T-cell (primary cell): ENCODE measurements around the gene TTC13. TPM values are rescaled to one million over a fixed set of nuclear protein-coding genes. Genes with fewer than 3 reads are reported as not detected.

Experiments
- ATAC-seq, 4 experiments: fragments of 200-7000 bp in 3 of 4; fragments of 150-1000 bp in 1 of 4; cut with Tn5 transposase; replicated peaks in 1 of 4; 1 replicate in 3 of 4; 2 replicates in 1 of 4; pipeline ENCODE4 v1.10.0; 2021; ENCODE audit warnings: moderate library complexity in 3 of 4, mild to moderate bottlenecking in 2 of 4, moderate number of reproducible peaks in 1 of 4
- CTCF ChIA-PET, 2 donors: fragments of 300-600 bp; sonication (Branson Sonifier 250); formaldehyde crosslinking; loops; one replicate each; lab custom pipeline; 2022; ENCODE audit warnings: antibody characterized with exemption in 2 of 2; lab: Charles Lee
- POLR2A ChIA-PET, 2 donors: fragments of 300-600 bp; sonication (Branson Sonifier 250); formaldehyde crosslinking; loops; one replicate each; lab custom pipeline; 2022; ENCODE audit warnings: antibody characterized with exemption in 2 of 2; lab: Charles Lee
- DNase-seq, 35 experiments: peaks; one replicate each; pipeline versions ENCODE4 v3.0.0 to v3.0.0-alpha.2; 2013 to 2023
- H3K27ac ChIP-seq: one replicate; pipeline ENCODE4 v1.5.1; 2013; ENCODE audit warnings: low read length
- H3K27me3 ChIP-seq, 2 experiments: replicated peaks in 1 of 2; 1 replicate in 1 of 2; 2 replicates in 1 of 2; pipeline versions ENCODE4 v1.6.1 to v1.7.0; 2013; ENCODE audit warnings: low read length in 1 of 2, mixed read lengths in 1 of 2; ENCODE audit not compliant: control insufficient read depth in 2 of 2, insufficient read depth in 2 of 2; ENCODE audit errors: extremely low read depth in 1 of 2
- H3K36me3 ChIP-seq, 2 donors: 1 replicate in 1 of 2; 2 replicates in 1 of 2; pipeline versions ENCODE4 v1.6.1 to v1.7.0; 2013; ENCODE audit warnings: low read length in 1 of 2; ENCODE audit not compliant: control insufficient read depth in 2 of 2, insufficient read depth in 1 of 2; ENCODE audit errors: extremely low read depth in 1 of 2
- H3K4me1 ChIP-seq, 2 experiments: 1 replicate in 1 of 2; 2 replicates in 1 of 2; pipeline versions ENCODE4 v1.6.1 to v1.7.0; 2013; ENCODE audit warnings: low read length in 2 of 2, mixed read lengths in 1 of 2; ENCODE audit not compliant: insufficient read depth in 2 of 2, control insufficient read depth in 1 of 2; ENCODE audit errors: extremely low read depth in 1 of 2
- H3K4me3 ChIP-seq, 2 donors: 1 replicate in 1 of 2; 2 replicates in 1 of 2; pipeline versions ENCODE4 v1.5.1 to v1.7.0; 2013; ENCODE audit warnings: mild to moderate bottlenecking in 2 of 2, low read length in 1 of 2, moderate library complexity in 1 of 2; ENCODE audit not compliant: control insufficient read depth in 1 of 2; ENCODE audit errors: extremely low read depth in 1 of 2
- H3K9me3 ChIP-seq: 2 replicates; pipeline ENCODE4 v1.7.0; 2013
- H3K27ac Mint-ChIP-seq, 2 donors: one replicate each; pipeline ENCODE4 v1.8.0; 2020 to 2021; ENCODE audit warnings: mild to moderate bottlenecking in 2 of 2, mixed read lengths in 2 of 2
- H3K27me3 Mint-ChIP-seq, 2 donors: one replicate each; pipeline ENCODE4 v1.8.0; 2021 to 2022; ENCODE audit warnings: mixed read lengths in 2 of 2
- H3K36me3 Mint-ChIP-seq: one replicate; pipeline ENCODE4 v1.8.0; 2021; ENCODE audit warnings: mixed read lengths
- H3K4me1 Mint-ChIP-seq, 3 donors: one replicate each; pipeline ENCODE4 v1.8.0; 2020 to 2022; ENCODE audit warnings: mixed read lengths in 3 of 3, mild to moderate bottlenecking in 1 of 3
- H3K4me3 Mint-ChIP-seq, 3 donors: one replicate each; pipeline ENCODE4 v1.8.0; 2020 to 2022; ENCODE audit warnings: mild to moderate bottlenecking in 3 of 3, mixed read lengths in 3 of 3, moderate library complexity in 3 of 3
- H3K9me3 Mint-ChIP-seq, 3 donors: one replicate each; pipeline ENCODE4 v1.8.0; 2020 to 2022; ENCODE audit warnings: mixed read lengths in 3 of 3
- WGBS: methylation state at CpG from one replicate; pipeline ENCODE4 v1.1.5; 2013; ENCODE audit warnings: missing lambda C conversion rate; ENCODE audit not compliant: insufficient coverage; 5-methylcytosine and 5-hydroxymethylcytosine counted together
- total RNA-seq, 35 experiments: library from RNA in 6 of 35; stranded (reverse) in 6 of 35; fragments of 120-200 nt in 1 of 35; gene quantifications; one replicate each; pipeline versions ENCODE4 v1.2.1 to v1.2.4 and lab custom pipeline; 2013 to 2026

Gene TTC13
- total RNA-seq, 5 donors from 2014 or later (not counting 1 experiment from before 2014, with no cell fraction given) = 39.7 to 44.9 (median 42.2) TPM

DNA sequence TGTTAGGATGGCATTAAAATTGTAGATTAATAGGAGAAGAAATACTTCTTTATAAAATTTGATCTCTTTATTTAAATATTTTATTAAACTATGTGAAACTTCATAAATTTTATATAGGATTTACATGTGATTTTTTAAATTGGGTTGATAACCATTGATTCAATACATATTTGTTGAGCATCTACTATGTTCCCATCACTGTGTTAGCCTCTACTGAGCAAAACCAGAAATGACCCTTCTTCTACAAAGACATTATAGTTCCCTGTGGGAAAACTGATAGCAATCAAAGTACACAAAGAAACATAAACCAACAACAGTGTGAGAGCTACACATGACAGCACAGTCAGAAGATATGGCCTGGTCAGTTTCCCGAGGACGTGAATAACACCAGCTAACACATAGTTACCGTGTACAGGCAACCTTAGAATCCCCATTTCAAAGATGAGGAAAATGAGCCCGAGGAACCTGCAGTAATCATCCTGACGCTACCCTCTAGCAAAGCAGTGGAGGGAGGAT, 12.2 kb downstream of the TTC13 start:
- peaks cover 0 to 8% of the 10 kb centered on the region in 2 experiments for H3K4me1 ChIP-seq
- 100% methylated on average over 1 of the region's 5 CpGs for WGBS
- ATAC-seq = no peak
- H3K27ac ChIP-seq = no peak overlapping the region
- DNase-seq = no peak
- no peaks in the 10 kb centered on the region for H3K27me3 ChIP-seq
- CTCF ChIA-PET = no interaction called here
- Mint-ChIP-seq H3K4me3 (no peak overlapping the region), H3K9me3 (no peaks in the 10 kb centered on the region), H3K36me3 (peaks cover 4% of the 10 kb centered on the region), H3K4me1 (peaks cover 54 to 60% (median 56%) of the 10 kb centered on the region in 3 donors), H3K27ac (no peak overlapping the region), H3K27me3 (no peaks in the 10 kb centered on the region)
- peaks cover 0 to 2% of the 10 kb centered on the region in 2 donors for H3K36me3 ChIP-seq
- POLR2A ChIA-PET = no interaction called here
- H3K4me3 ChIP-seq = no peak overlapping the region
- H3K9me3 ChIP-seq = no peaks in the 10 kb centered on the region

DNA sequence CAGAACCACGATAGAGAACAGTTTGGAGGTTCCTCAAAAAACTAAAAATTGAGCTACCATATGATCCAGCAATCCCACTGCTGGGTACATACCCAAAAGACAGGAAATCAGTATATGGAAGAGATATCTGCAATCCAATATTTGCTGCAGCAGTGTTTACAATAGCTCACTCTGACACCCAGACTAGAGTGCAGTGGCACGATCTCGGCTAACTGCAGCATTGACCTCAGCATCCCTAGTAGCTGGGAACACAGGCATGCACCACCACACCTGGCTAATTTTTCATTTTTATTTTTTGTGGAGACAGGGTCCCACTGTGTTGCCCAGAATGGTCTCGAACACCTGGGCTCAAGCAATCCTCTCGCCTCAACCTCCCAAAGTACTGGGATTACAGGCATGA, 13.1 kb downstream of the TTC13 start:
- H3K36me3 ChIP-seq = peaks cover 0 to 2% of the 10 kb centered on the region in 2 donors
- DNase-seq (no peak), ATAC-seq (no peak)
- no peaks in the 10 kb centered on the region for H3K27me3 ChIP-seq
- Mint-ChIP-seq H3K36me3 (peaks cover 12% of the 10 kb centered on the region), H3K4me3 (no peak overlapping the region), H3K4me1 (peaks cover 53 to 65% (median 59%) of the 10 kb centered on the region in 3 donors), H3K27ac (no peak overlapping the region), H3K9me3 (no peaks in the 10 kb centered on the region), H3K27me3 (no peaks in the 10 kb centered on the region)
- no peak overlapping the region for H3K27ac ChIP-seq
- H3K9me3 ChIP-seq = no peaks in the 10 kb centered on the region
- POLR2A ChIA-PET = no interaction called here
- CTCF ChIA-PET = no interaction called here
- peaks cover 0 to 5% of the 10 kb centered on the region in 2 experiments for H3K4me1 ChIP-seq
- no peak overlapping the region for H3K4me3 ChIP-seq
- WGBS = 92% methylated on average over 2 of the region's 5 CpGs

DNA sequence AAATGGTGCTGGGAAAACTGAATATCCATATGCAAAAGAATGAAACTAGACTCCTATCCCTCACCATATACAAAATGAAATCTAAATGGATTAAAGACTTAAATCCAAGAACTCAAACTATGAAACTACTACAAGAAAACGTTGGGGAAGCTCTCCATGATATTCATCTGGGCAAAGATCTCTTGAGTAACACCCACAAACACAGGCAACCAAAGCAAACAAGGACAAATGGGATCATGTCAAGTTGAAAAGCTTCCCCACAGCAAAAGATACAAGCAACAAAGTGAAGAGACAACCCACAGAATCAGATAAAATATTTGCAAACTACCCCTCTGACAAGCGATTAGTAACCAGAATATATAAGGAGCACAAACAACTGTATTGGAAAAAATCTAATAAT, 13.8 kb downstream of the TTC13 start:
- Histone ChIP-seq H3K4me3 (no peak overlapping the region), H3K4me1 (no peaks in the 10 kb centered on the region), H3K36me3 (peaks cover 0 to 4% of the 10 kb centered on the region in 2 donors), H3K27ac (no peak overlapping the region), H3K9me3 (no peaks in the 10 kb centered on the region), H3K27me3 (no peaks in the 10 kb centered on the region)
- Mint-ChIP-seq H3K27me3 (no peaks in the 10 kb centered on the region), H3K4me1 (peaks cover 47 to 61% (median 57%) of the 10 kb centered on the region in 3 donors), H3K27ac (no peak overlapping the region), H3K4me3 (no peak overlapping the region), H3K9me3 (no peaks in the 10 kb centered on the region), H3K36me3 (peaks cover 16% of the 10 kb centered on the region)
- 38% methylated on average over 1 of the region's 2 CpGs for WGBS
- POLR2A ChIA-PET = no interaction called here
- CTCF ChIA-PET = no interaction called here
- DNase-seq (no peak), ATAC-seq (no peak)

DNA sequence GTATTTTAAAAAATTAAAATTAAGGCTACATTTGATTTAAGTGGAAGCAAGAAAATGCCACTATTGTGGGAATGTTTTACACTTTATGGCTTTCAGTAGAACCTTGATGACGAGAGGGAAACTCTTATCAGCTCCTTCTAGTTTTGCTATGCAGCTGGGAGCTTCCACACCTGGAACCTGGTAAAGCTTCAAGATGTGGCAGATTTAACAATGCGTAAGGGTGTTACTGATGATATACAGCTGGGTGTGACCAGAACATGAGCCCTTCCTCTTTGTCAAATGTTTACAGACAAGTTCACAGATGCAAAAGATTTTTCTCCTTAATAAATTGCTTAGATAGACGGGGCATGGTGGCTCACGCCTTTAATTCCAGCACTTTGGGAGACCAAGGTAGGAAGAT, 20.3 kb downstream of the TTC13 start:
- POLR2A ChIA-PET = interaction anchor here in 1 of 2 donors (0.6 to 0.8 kb wide), 2 partner anchors 21 to 740 kb away, joined by 3 to 4 read pairs; no protein-coding TSS in a partner anchor
- CTCF ChIA-PET = interaction anchor here (0.7 kb wide), 2 partner anchors 13 to 40 kb away, joined by 4 read pairs; no protein-coding TSS in a partner anchor
- H3K36me3 ChIP-seq = peaks cover 10 to 56% of the 10 kb centered on the region in 2 donors
- no peak overlapping the region for H3K4me3 ChIP-seq
- H3K27me3 ChIP-seq = no peaks in the 10 kb centered on the region
- peaks cover 51% of the 10 kb centered on the region for H3K36me3 Mint-ChIP-seq
- no peak overlapping the region for H3K27ac Mint-ChIP-seq
- no peak for DNase-seq
- H3K9me3 Mint-ChIP-seq = no peaks in the 10 kb centered on the region
- H3K9me3 ChIP-seq = no peaks in the 10 kb centered on the region
- 100% methylated on average over 1 of the region's 4 CpGs for WGBS
- peaks cover 10 to 30% (median 29%) of the 10 kb centered on the region in 3 donors for H3K4me1 Mint-ChIP-seq
- H3K4me1 ChIP-seq = no peaks in the 10 kb centered on the region
- H3K27ac ChIP-seq = no peak overlapping the region
- no peaks in the 10 kb centered on the region for H3K27me3 Mint-ChIP-seq
- H3K4me3 Mint-ChIP-seq = no peak overlapping the region
- no peak for ATAC-seq

DNA sequence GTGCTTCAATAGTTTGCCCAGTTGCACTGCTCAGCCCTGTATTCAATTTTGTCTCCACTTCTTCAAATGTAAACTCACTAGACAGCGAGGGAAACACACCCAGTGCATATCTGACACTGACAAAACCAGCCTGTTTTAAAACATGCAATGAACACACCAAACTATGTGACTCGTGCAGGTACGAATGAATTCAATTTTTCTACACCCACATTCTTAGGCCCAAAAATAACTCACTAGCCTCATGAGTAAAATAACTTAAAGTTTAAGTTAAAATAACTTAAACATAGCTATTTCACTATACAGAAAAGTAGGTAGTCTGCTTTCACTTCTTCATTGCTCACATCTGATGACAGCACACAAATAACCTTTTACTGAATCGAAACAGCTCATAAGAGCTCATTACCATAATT, 21.1 kb downstream of the TTC13 start:
- no peaks in the 10 kb centered on the region for H3K9me3 ChIP-seq
- no peaks in the 10 kb centered on the region for H3K9me3 Mint-ChIP-seq
- ChIA-PET POLR2A (interaction anchor here in 1 of 2 donors (0.6 kb wide), 1 partner anchor 42 kb away, joined by 3 read pairs; no protein-coding TSS in a partner anchor), CTCF (interaction anchor here in 1 of 2 donors (0.6 kb wide), 1 partner anchor 19 kb away, joined by 3 read pairs; no protein-coding TSS in a partner anchor)
- H3K4me1 Mint-ChIP-seq = peaks cover 5 to 24% (median 23%) of the 10 kb centered on the region in 3 donors
- no peaks in the 10 kb centered on the region for H3K27me3 ChIP-seq
- no peak overlapping the region for H3K4me3 Mint-ChIP-seq
- H3K36me3 Mint-ChIP-seq = peaks cover 54% of the 10 kb centered on the region
- H3K4me3 ChIP-seq = no peak overlapping the region
- ATAC-seq (no peak), DNase-seq (no peak)
- 100% methylated on average over 1 of the region's 4 CpGs for WGBS
- no peak overlapping the region for H3K27ac ChIP-seq
- H3K36me3 ChIP-seq = peaks cover 10 to 62% of the 10 kb centered on the region in 2 donors
- H3K27ac Mint-ChIP-seq = no peak overlapping the region
- H3K4me1 ChIP-seq = no peaks in the 10 kb centered on the region
- H3K27me3 Mint-ChIP-seq = no peaks in the 10 kb centered on the region

DNA sequence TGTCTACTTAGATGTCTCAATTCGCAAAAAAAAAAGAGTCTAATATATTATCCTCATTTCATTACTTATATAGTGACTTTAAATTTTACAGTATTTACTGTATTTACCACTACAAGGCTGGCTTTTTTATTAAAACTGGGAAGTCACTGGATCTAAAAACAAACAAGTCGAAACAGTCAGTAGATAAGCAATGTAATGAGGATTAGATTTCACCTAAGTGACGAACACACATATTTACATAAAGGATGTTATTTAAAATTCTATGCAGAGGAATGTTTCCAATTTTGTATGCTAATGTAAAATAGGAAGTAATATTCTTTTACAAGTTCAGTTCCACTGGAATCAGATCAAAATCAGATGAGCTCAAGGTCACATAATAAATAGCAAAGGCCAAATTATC, 28.3 kb downstream of the TTC13 start:
- DNase-seq = no peak
- no peak overlapping the region for H3K27ac Mint-ChIP-seq
- POLR2A ChIA-PET = interaction anchor here in 1 of 2 donors (0.7 kb wide), 1 partner anchor 10 kb away, joined by 4 read pairs; no protein-coding TSS in a partner anchor
- CTCF ChIA-PET = no interaction called here
- no peak overlapping the region for H3K27ac ChIP-seq
- H3K27me3 Mint-ChIP-seq = no peaks in the 10 kb centered on the region
- H3K36me3 Mint-ChIP-seq = peaks cover 54% of the 10 kb centered on the region
- H3K9me3 Mint-ChIP-seq = no peaks in the 10 kb centered on the region
- no peaks in the 10 kb centered on the region for H3K4me1 ChIP-seq
- H3K4me3 Mint-ChIP-seq = no peak overlapping the region
- H3K4me3 ChIP-seq = no peak overlapping the region
- H3K4me1 Mint-ChIP-seq = peaks cover 0 to 11% (median 5%) of the 10 kb centered on the region in 3 donors
- WGBS = no CpG with 5 or more reads among the region's 3 CpGs
- no peak for ATAC-seq
- H3K27me3 ChIP-seq = no peaks in the 10 kb centered on the region
- peaks cover 6 to 45% of the 10 kb centered on the region in 2 donors for H3K36me3 ChIP-seq
- no peaks in the 10 kb centered on the region for H3K9me3 ChIP-seq
